Endothelial cell of umbilical vein (primary cell): ENCODE measurements around the gene PSORS1C1. TPM values are rescaled to one million over a fixed set of nuclear protein-coding genes. Genes with fewer than 3 reads are reported as not detected.
A peak's percentile ranks its signal among the peaks of the same experiment; 100 is the strongest.

Source experiments
- BruUV-seq: library from RNA; stranded (reverse); fragments of 400-500 nt; replicated peaks from 2 replicates; lab custom pipeline; 2021; lab: Mats Ljungman, UMichigan
- CTCF ChIA-PET: fragments of 300-600, 350-600 bp; sonication (Branson Sonifier 250); formaldehyde crosslinking; loops from one replicate; lab custom pipeline; 2021; ENCODE audit warnings: antibody characterized with exemption, inconsistent platforms; lab: Charles Lee
- POLR2A ChIA-PET: fragments of 300-600, 350-600 bp; sonication (Branson Sonifier 250); formaldehyde crosslinking; loops from one replicate; lab custom pipeline; 2021; ENCODE audit warnings: antibody characterized with exemption, inconsistent platforms; lab: Charles Lee
- DNase-seq: peaks from one replicate; pipeline ENCODE4 v3.0.0-alpha.2; 2011; ENCODE audit warnings: low read depth, low spot score
- FAIRE-seq: peaks from 2 replicates; lab custom pipeline; 2011; peaks lifted over from hg19 to GRCh38; lab: Jason Lieb, UNC
- H2AFZ ChIP-seq: 2 replicates; pipeline ENCODE4 v1.6.0; 2012; ENCODE audit warnings: low read depth, low read length, control low read depth, inconsistent platforms
- H3K27ac ChIP-seq: 2 replicates; pipeline ENCODE4 v1.5.1; 2011; ENCODE audit warnings: low read depth, mild to moderate bottlenecking, control low read depth, low read length, moderate library complexity; ENCODE audit not compliant: insufficient read depth
- H3K27me3 ChIP-seq, 2 experiments: 2 replicates each; pipeline versions ENCODE4 v1.6.0 to v1.6.1; 2011; ENCODE audit warnings: low read length in 2 of 2, mixed read lengths in 1 of 2; ENCODE audit not compliant: control insufficient read depth in 2 of 2, insufficient read depth in 2 of 2
- H3K36me3 ChIP-seq, 2 experiments: 2 replicates in 1 of 2; 3 replicates in 1 of 2; pipeline ENCODE4 v1.5.1; 2011; ENCODE audit warnings: low read length in 2 of 2, mild to moderate bottlenecking in 1 of 2, moderate library complexity in 1 of 2; ENCODE audit not compliant: control insufficient read depth in 2 of 2, insufficient read depth in 2 of 2; ENCODE audit errors: extremely low read depth in 1 of 2
- H3K4me1 ChIP-seq: 3 replicates; pipeline ENCODE4 v1.5.1; 2011; ENCODE audit warnings: mild to moderate bottlenecking, low read length; ENCODE audit not compliant: control insufficient read depth, insufficient read depth; ENCODE audit errors: extremely low read depth
- H3K4me2 ChIP-seq: 2 replicates; pipeline ENCODE4 v1.6.1; 2011; ENCODE audit warnings: low read length, control low read depth, mixed read lengths; ENCODE audit not compliant: insufficient read depth
- H3K4me3 ChIP-seq, 3 experiments: fragments of 200-600 bp in 1 of 3; sonication (generic), shearing (Covaris generic) in 1 of 3; replicated peaks in 1 of 3; 2 replicates each; pipeline ENCODE4 v1.5.1; 2011 to 2016; ENCODE audit warnings: control low read depth in 3 of 3, low read length in 3 of 3, mild to moderate bottlenecking in 2 of 3, inconsistent platforms in 1 of 3, low read depth in 1 of 3, moderate library complexity in 1 of 3; ENCODE audit not compliant: insufficient read depth in 1 of 3
- H3K79me2 ChIP-seq: 2 replicates; pipeline ENCODE4 v1.6.0; 2012; ENCODE audit warnings: low read length, inconsistent platforms; ENCODE audit not compliant: control insufficient read depth, insufficient read depth
- H3K9ac ChIP-seq: replicated peaks from 2 replicates; pipeline ENCODE3; 2011; ENCODE audit warnings: low read length, control low read depth; ENCODE audit not compliant: insufficient read depth; ENCODE audit errors: extremely low read depth
- H3K9me1 ChIP-seq: replicated peaks from 3 replicates; pipeline ENCODE4 v1.6.0; 2011; ENCODE audit warnings: mild to moderate bottlenecking, low read length; ENCODE audit not compliant: control insufficient read depth, insufficient read depth; ENCODE audit errors: extremely low read depth
- H3K9me3 ChIP-seq: replicated peaks from 2 replicates; pipeline ENCODE4 v1.5.1; 2012; ENCODE audit warnings: low read length, inconsistent platforms; ENCODE audit not compliant: control insufficient read depth, insufficient read depth
- H4K20me1 ChIP-seq: replicated peaks from 2 replicates; pipeline ENCODE3; 2011; ENCODE audit warnings: mild to moderate bottlenecking, low read length; ENCODE audit not compliant: control insufficient read depth, insufficient read depth; ENCODE audit errors: extremely low read depth
- CTCF ChIP-seq, 2 donors: IDR thresholded peaks; 1 replicate in 1 of 2; 2 replicates in 1 of 2; pipeline ENCODE4 v1.5.1; 2011; ENCODE audit warnings: low read length in 2 of 2, mild to moderate bottlenecking in 2 of 2, moderate library complexity in 2 of 2, control low read depth in 1 of 2, inconsistent platforms in 1 of 2, low read depth in 1 of 2; ENCODE audit not compliant: insufficient read depth in 1 of 2; ENCODE audit errors: extremely low read depth in 1 of 2
- EZH2 ChIP-seq: IDR thresholded peaks from 2 replicates; pipeline ENCODE4 v1.6.1; 2012; ENCODE audit warnings: borderline replicate concordance, low read depth, mild to moderate bottlenecking, moderate library complexity, low read length, inconsistent platforms; ENCODE audit not compliant: severe bottlenecking
- FOS ChIP-seq: IDR thresholded peaks from 2 replicates; pipeline ENCODE4 v1.6.1; 2011; ENCODE audit warnings: mild to moderate bottlenecking, low read length, moderate library complexity, borderline replicate concordance; ENCODE audit not compliant: insufficient read depth
- GATA2 ChIP-seq: IDR thresholded peaks from 2 replicates; pipeline ENCODE4 v1.7.0; 2011; ENCODE audit warnings: low read depth, mild to moderate bottlenecking, moderate library complexity, mixed read lengths, low read length; ENCODE audit not compliant: insufficient read length, insufficient read depth
- JUN ChIP-seq: IDR thresholded peaks from 2 replicates; pipeline ENCODE4 v1.6.1; 2011; ENCODE audit warnings: borderline replicate concordance, low read depth; ENCODE audit not compliant: insufficient read length, insufficient read depth
- MYC ChIP-seq: IDR thresholded peaks from one replicate; pipeline ENCODE4 v1.6.1; 2011; ENCODE audit warnings: mild to moderate bottlenecking, low read depth, low read length
- POLR2A ChIP-seq: IDR thresholded peaks from 2 replicates; pipeline ENCODE4 v1.6.1; 2012; ENCODE audit warnings: low read depth, mild to moderate bottlenecking, control low read depth, low read length
- POLR2AphosphoS5 ChIP-seq: IDR thresholded peaks from 2 replicates; pipeline ENCODE4 v1.6.1; 2012; ENCODE audit warnings: low read depth, mild to moderate bottlenecking, control low read depth, low read length, moderate library complexity; ENCODE audit not compliant: insufficient read depth
- dilution Hi-C: fragments of 300-500 bp; cut with MboI; formaldehyde crosslinking; loops from one replicate; pipeline ENCODE4 v1.15.0; 2019; ENCODE audit warnings: low sequenced_read_pairs; ENCODE audit not compliant: extremely low pct_ligation_motif_present
- intact Hi-C: fragments of 100-400 bp; cut with micrococcal nuclease; formaldehyde crosslinking; loops from one replicate; pipeline ENCODE4 v1.10.0; 2022
- polyA plus RNA-seq, 4 experiments: library from polyadenylated mRNA; depleted of rRNA in 3 of 4; stranded (reverse) in 3 of 4; unstranded in 1 of 4; fragments of >200 nt; gene quantifications; 2 replicates each; pipeline versions ENCODE4 v1.2.1 to v1.2.3, GENCODE V29; 2011 to 2012; ENCODE audit warnings: missing spikeins in 1 of 4
- total RNA-seq: library from RNA; stranded (reverse); gene quantifications from 2 replicates; pipeline ENCODE4 v1.2.3, GENCODE V29; 2021
- TF ChIP-seq, protein P1 (sequence below): IDR thresholded peaks from 2 replicates; pipeline ENCODE4 v1.6.1; 2011; ENCODE audit not compliant: insufficient read depth, insufficient read length

Gene PSORS1C1
- total and polyA plus RNA-seq, 2 donors (not counting 3 experiments of a cell fraction or from before 2014, with no cell fraction given) = 1.1 to 13.2 TPM

DNA sequence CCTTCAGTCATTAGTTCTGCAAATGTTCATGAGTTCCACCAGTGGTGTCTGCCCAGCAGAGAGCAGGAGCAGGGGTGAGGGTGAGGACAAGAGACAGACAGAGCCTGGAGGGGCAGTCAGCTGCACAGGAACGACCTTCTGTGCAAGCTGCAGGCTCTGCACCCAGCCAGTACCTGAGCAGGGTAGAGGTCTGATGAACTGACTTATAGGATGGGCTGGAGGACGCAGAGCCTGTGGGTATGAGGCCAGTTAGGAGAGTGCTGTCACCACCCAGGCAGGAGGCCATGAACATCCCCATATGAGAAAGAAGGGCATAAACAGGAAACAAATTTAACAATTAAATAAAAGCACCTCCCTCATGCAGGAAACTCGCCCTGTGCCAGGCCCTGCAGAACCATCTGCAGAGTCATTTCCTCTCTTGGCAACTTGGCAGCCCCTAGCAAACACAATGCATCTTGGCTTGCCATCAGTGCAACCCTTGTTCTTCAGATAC, 20.2 kb upstream of the PSORS1C1 start:
- dilution Hi-C loops (no loop called here), intact Hi-C loops (loop anchor here (1.0 to 2.0 kb wide), 2 partner anchors 20 to 34 kb away; partner anchors contain the start of gene PSORS1C1)
- Histone ChIP-seq H4K20me1 (no peaks in the 10 kb centered on the region), H3K27ac (peak overlapping the region; percentile 41), H3K4me1 (peaks cover 41% of the 10 kb centered on the region), H2AFZ (no peak overlapping the region), H3K79me2 (no peaks in the 10 kb centered on the region), H3K4me2 (peak overlapping the region; percentile 75), H3K36me3 (no peaks in the 10 kb centered on the region), H3K9me1 (no peaks in the 10 kb centered on the region), H3K9ac (no peak overlapping the region), H3K27me3 (no peaks in the 10 kb centered on the region), H3K4me3 (peak overlapping the region in 1 of 3 experiments; percentile 23), H3K9me3 (no peaks in the 10 kb centered on the region)
- DNase-seq (peak; percentile 88), FAIRE-seq (peak; percentile 97)
- POLR2A ChIA-PET = interaction anchor here (1.4 to 1.9 kb wide), 2 partner anchors 20 to 25 kb away, joined by 3 to 8 read pairs; partner anchors contain the start of gene PSORS1C1
- CTCF ChIA-PET = interaction anchor here (1.1 to 6.3 kb wide), 7 partner anchors 15 to 415 kb away, joined by 3 to 45 read pairs (median 5); partner anchors contain the start of gene PSORS1C1
- no TSS peak for BruUV-seq
- TF ChIP-seq POLR2A = peak; percentile 46
- TF ChIP-seq, protein P1, sequence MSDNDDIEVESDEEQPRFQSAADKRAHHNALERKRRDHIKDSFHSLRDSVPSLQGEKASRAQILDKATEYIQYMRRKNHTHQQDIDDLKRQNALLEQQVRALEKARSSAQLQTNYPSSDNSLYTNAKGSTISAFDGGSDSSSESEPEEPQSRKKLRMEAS = no peak
- no peak for TF ChIP-seq MYC
- TF ChIP-seq JUN = peak; percentile 66
- peak; percentile 55 for TF ChIP-seq GATA2
- TF ChIP-seq POLR2AphosphoS5 = peak; percentile 78
- TF ChIP-seq FOS = peak; percentile 36

DNA sequence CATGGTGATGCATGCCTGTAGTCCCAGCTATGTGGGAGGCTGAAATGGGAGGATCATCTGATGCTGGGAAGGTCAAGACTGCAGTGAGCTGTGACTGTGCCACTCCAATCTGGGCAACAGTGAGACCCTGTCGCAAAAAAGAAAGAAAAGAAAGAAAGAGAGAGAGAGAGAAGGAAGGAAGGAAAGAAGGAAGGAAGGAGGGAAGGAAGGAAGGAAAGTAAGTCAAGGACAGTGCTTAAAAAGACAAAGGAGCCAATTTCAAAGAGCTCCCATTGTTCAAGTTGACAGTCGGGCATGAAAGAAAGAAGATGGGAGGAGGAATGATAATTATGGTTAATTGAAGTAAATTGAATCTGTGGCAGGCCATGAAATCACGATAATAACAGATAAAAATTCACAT, 18.4 kb upstream of the PSORS1C1 start:
- dilution Hi-C loops = no loop called here
- ChIA-PET CTCF (interaction anchor here (0.8 to 6.3 kb wide), 4 partner anchors 9 to 274 kb away, joined by 3 to 45 read pairs (median 14); partner anchors contain the start of gene PSORS1C1), POLR2A (no interaction called here)
- Histone ChIP-seq H3K27ac (no peak overlapping the region), H3K9ac (no peak overlapping the region), H2AFZ (no peak overlapping the region), H3K9me1 (no peaks in the 10 kb centered on the region), H3K4me3 (no peak overlapping the region), H3K36me3 (no peaks in the 10 kb centered on the region), H3K79me2 (no peaks in the 10 kb centered on the region), H3K4me2 (no peak overlapping the region), H3K9me3 (no peaks in the 10 kb centered on the region), H4K20me1 (no peaks in the 10 kb centered on the region), H3K27me3 (no peaks in the 10 kb centered on the region), H3K4me1 (peaks cover 41% of the 10 kb centered on the region)
- DNase-seq (no peak), FAIRE-seq (no peak)
- TF ChIP-seq FOS (no peak), JUN (no peak), EZH2 (no peak), CTCF (IDR thresholded peaks at IDR 0.05; ENCODE audit: extremely low read depth in 1 of 2, insufficient read depth in 1 of 2, low read depth in 1 of 2, low read length in 2 of 2) (no peak), GATA2 (no peak), POLR2A (no peak), MYC (no peak), POLR2AphosphoS5 (no peak)
- TF ChIP-seq, protein P1 = no peak
- intact Hi-C loops = loop anchor here (2.0 kb wide), 1 partner anchor 27 kb away; no protein-coding TSS in a partner anchor
- no TSS peak for BruUV-seq
